Peyer's patch (tissue), 4 donors: ENCODE results near the gene RND2.

Source experiments
- POLR2A ChIP-seq, 2 donors: fragments of 450-650 bp; IDR thresholded peaks; one replicate each; pipeline ENCODE4 v1.5.1; 2017; ENCODE audit warnings: antibody characterized with exemption in 2 of 2, mild to moderate bottlenecking in 2 of 2, moderate library complexity in 2 of 2
- TF ChIP-seq, protein P1 (sequence below), 6 experiments: fragments of 450-650 bp in 4 of 6; fragments of 200-600 bp in 2 of 6; sonication (generic) in 1 of 6; IDR thresholded peaks; one replicate each; pipeline ENCODE4 v1.5.1; 2017 to 2019; ENCODE audit warnings: antibody characterized with exemption in 6 of 6, mild to moderate bottlenecking in 3 of 6, moderate library complexity in 1 of 6

DNA sequence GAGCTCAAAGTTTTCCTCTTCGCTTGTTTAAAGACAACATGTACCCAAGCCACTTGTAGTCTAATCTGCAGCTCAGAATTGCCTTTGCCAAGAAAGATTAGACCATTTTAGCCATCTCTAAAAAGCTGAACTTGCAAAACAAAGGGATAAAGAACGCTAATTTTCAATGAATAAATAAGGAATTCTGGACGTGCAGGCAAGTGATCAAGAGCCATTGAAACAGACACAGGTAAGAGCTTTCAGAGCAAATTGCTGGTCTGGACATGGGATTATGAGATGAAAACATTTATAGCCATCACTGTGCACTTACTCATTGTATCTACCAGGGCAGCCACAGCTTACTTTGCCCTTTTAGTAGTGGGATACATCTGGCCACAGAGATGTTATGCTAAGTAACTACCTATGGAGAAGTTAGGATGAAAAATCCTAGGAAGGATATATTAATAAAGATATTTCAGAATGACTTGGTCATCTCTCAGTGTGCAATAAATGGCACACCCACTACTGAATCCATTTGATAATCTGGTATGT, 44.4 kb downstream of the RND2 start:
- TF ChIP-seq, protein P1, sequence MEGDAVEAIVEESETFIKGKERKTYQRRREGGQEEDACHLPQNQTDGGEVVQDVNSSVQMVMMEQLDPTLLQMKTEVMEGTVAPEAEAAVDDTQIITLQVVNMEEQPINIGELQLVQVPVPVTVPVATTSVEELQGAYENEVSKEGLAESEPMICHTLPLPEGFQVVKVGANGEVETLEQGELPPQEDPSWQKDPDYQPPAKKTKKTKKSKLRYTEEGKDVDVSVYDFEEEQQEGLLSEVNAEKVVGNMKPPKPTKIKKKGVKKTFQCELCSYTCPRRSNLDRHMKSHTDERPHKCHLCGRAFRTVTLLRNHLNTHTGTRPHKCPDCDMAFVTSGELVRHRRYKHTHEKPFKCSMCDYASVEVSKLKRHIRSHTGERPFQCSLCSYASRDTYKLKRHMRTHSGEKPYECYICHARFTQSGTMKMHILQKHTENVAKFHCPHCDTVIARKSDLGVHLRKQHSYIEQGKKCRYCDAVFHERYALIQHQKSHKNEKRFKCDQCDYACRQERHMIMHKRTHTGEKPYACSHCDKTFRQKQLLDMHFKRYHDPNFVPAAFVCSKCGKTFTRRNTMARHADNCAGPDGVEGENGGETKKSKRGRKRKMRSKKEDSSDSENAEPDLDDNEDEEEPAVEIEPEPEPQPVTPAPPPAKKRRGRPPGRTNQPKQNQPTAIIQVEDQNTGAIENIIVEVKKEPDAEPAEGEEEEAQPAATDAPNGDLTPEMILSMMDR (IDR thresholded peaks at IDR 0.05), result no peak
- TF ChIP-seq POLR2A (IDR thresholded peaks at IDR 0.05), result no peak
